Ramos (cell line): ENCODE data around the gene ENAH.

Experiments used
- in situ Hi-C: fragments of 300-500 bp; cut with MboI; formaldehyde crosslinking; loops from one replicate; pipeline ENCODE4 v1.14.3; 2022; ENCODE audit warnings: low sequenced_read_pairs; ENCODE audit not compliant: unreplicated experiment

ENAH gene

DNA sequence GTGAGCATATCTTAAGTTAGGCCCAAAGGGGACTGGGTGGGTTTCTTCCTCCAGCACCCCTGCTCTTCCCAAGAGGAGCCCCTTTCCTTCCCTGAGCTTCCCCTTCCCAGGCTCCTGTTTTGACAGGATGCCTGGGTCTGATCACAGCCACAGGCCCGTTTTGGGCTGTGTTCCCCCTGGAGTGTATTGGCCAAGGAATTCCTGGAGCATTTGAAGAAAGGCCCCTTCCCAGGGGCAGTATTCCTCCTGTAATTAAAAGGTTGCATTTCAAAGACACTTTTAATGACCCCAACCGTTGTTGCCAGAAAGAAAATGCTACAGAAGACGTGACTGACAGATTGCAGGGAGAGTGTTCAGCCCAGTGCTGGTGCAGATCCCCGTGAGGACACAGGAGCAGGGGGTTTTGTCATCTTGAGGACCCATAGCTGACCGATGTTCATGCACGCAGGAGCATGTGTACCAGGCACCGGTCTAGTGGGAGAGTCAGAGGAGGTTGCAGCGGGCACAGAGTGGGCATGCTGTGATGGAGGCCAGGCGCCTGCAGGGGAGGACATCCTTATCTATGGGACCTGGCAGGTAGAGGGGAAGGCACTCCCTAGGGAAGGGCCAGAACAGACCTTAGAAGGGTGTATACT lies 205.8 kb downstream of the ENAH start:
- in situ Hi-C loops, result no loop called here

DNA sequence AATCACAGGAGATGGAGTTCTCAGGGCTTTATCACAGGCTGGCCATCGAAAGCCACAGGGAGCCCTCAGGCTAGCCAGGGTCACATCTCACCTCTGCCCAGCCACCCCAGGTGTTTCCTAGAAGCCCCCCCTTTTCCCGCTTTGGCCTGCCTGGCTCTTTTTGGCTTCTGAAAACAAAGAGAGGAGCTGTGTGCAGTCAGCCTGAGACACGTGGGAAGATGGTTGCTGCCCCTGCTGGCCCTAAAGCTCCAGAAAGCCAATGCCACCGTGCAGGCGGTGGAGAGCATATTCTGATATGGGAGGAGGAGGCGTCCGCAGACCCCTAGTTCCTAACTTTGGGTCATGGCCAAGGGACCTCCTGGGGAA lies 206.3 kb downstream of the ENAH start:
- in situ Hi-C loops, result no loop called here

DNA sequence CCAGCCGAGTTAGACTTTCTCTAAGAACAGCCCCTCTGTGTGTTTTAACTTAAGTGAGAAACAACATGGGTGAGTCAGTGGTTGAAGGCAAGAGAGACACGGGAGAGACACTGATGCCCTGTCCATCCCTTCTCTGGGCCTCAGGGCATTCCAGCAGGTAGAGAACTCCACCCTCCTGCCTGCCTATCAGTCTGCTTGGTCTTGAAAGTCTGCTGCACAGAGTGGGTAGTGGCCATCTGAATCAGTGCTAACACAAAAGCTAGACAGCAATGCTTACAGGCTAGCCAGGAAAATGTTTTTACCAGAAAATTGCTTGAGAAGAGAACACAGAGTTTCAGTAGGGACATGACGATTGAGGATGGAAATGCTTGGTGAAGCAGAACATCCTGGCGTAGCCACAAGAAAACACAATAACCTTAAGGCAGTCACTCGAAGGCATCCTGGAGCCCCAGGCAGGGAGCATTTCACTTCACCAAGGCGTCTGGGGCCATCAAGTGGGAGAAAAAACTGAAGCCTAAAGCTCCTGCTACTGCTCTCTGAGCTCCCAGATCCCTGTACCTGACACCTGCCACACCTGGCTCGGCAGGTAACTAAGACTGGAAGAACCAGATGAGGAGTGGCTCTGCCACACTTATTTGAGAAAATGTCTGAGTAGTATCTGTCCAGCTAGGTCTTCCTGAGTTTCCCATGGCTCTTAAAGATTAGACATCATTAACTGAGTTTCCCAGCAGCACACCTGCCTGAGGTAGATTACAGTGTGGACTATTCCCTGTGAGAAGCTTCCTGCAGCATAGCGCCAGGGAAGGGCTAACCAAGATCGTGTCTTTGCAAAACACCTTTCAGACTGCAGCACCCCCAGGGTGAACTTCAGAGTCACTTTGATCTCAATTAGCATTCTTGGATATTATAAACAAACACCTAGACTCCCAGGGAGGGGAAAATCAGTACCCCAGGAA lies 207.0 kb downstream of the ENAH start:
- in situ Hi-C loops, result no loop called here

DNA sequence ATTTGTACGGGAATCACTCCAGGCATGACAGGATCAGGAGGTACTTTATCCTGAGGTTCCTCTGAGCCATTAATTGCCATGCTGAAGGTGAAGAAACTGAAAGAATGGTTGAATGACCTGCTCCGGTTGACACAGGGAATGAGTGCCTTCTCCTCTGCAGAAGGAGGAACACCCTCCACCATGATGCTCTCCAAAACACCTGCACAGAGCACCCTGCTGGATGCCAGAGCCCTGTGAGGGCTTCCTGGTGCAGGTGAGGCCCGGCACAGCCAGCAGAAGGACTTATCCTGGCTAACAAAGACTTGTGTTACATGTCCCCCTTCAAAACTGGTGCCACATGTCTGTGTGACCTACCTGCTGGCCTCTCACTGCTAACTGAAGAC lies 210.8 kb downstream of the ENAH start:
- in situ Hi-C loops, result no loop called here

DNA sequence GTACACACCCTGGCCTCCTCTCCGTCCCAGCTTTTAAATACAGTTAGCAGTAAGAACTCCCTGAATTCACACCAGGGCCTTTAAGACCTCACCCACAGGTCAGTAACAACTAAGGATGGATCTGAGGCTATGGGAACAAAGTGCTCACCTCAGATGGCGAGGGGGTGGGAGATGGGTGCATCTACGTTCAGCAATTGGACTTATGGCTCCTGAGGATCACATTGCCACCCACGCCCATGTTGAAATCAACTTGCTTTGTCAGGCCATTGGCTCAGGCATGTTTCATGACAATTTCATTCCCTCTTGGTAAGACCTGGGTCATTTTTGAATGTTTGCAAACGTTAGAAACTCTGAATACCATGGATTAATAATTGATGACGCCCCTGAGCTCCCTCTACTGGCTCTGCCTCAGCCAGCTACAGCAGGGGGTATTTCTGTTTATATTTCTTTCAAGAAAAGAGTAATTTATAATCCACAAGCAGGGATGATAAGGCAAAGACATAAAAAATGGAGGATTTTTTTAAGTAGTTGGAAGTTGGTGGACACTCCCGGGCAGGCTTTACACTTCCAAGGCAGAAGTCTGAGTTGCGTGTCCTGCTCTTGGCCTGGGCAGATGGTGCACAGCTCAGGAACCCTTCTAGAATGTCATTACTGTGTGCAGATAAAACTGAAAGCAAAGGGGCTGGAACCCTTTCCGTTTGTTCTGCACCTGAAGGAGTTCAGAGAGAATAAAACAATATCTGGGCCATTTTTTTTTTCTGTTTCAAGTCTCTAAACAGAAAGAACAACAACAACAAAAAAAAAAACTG lies 211.4 kb downstream of the ENAH start:
- in situ Hi-C loops, result no loop called here

DNA sequence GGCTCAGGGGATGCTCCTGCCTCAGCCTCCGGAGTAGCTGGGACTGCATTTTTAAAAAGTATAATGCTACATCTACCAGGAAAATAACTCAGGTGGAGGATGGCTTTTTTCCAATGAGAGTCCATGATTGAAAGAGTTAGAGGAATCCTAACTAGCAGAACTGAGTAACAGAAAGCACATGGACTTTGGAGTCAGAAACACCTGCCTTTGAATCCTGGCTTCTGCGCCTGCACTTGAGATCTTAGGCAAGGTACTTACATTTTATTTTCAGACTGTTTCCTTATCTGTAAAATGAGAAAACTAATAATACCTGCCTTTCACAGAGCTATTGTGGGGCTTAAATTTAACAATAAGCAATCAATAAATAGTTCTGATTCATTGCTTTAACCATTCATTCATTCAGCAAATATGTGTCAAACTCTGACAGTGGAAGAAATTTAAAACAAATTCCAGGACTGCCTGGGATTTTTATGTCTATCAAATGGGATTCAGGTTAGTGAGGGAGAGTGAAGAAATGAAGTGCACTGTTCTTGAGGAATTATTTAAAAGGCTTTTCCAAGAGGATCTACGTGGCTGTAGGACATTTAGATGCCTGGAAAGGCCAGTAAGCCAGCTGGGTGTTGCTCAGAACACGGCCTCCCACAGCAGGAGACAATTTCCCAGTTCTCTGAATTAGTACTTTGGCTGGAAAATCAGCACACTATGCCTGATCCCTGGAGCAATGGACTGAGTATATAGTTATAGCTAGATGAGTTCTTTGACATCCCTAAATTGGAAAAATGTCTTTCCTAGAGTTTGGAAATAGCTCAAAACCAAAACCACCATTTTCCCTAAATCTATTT lies 212.3 kb downstream of the ENAH start:
- in situ Hi-C loops, result no loop called here

DNA sequence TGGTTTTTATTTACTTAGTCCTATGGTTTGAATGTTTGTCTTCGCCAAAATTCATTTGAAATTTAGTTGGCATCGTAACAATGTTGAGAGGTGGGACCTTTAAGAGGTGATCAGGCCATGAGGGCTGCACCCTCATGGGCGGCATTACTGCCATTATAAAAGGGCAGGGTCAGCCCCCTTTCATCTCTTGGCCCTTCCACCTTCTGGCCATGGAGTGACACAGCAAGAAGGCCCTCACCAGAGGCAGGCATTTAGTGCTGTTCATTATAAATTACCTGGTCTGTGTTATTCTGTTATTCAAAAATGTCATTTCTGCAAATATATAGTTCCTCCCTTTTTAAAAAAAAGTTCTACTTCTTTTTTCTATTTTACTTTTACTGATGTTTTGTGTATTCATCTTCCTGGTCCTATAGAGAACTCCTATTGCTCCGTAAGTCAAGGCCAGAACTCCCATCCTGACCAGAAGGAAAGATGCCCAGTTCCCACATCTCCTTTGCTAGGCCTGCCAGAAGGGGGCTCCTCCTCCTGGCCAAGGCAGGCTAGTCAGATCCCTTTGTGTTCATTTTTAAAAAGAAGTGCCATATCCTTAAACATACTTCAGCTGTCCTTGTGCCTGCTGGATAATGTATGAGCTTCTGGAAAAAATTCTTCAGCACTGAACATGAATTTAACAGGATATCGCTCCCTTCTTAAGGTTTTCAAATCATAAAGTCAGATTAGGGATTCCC lies 215.0 kb downstream of the ENAH start:
- in situ Hi-C loops, result no loop called here
